Measurements from ENCODE around the gene TIMM10B. TPM values are rescaled to one million over a fixed set of nuclear protein-coding genes. Genes with fewer than 3 reads are reported as not detected.
A peak's percentile ranks its signal among the peaks of the same experiment; 100 is the strongest.
"Not testable (repeated sequence)": the region's sequence is repeated elsewhere in the genome, so short reads cannot be mapped to it uniquely, and the experiment has no call there.

TIMM10B gene
- polyA plus RNA-seq, 10 donors: 16.0 to 22.0 (median 18.3) TPM

GRCh38 chr11:6502382-6502781 is 21.1 kb downstream of the TIMM10B start:
- DNase-seq: no peak

DNA sequence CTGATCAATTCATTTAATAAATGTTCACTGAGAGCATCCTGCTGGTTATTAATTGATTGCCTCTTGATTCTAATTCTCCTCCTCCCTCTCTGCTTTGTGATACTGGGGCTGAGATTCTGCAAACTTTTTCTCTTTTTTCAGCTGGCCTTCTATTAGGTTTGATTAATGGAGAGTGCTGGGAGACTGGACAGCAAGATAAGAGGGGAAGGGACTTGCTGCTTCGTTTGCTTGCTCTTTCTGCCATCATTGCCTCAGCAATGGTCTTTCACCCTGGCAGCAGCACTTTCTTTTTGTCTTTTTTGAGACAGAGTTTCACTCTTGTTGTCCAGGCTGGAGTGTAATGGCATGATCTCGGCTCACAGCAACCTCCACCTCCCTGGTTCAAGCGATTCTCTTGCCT is 22.9 kb downstream of the TIMM10B start:
- no peak for DNase-seq

GRCh38 chr11:6505577-6506240 is 24.4 kb downstream of the TIMM10B start:
- peak; percentile 12 to 39 (median 35) for DNase-seq

DNA sequence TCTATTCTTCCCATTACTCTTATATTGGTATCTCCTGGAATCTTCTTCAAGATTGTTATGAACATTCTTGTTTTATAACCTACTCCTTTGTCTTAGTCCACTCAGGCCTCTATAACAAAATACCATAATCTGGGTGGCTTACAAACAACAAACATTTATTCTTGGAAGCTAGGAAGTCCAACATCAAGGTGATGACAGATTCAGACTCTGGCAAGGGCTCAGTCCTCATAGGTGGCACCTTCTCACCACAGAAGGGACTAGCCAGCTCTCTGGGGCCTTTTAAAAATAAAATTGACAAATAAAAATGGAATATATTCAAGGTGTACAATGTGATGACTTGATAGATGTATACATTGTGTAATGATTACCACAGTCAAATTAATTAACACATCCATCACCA is 35.6 kb downstream of the TIMM10B start:
- no peak for DNase-seq

DNA sequence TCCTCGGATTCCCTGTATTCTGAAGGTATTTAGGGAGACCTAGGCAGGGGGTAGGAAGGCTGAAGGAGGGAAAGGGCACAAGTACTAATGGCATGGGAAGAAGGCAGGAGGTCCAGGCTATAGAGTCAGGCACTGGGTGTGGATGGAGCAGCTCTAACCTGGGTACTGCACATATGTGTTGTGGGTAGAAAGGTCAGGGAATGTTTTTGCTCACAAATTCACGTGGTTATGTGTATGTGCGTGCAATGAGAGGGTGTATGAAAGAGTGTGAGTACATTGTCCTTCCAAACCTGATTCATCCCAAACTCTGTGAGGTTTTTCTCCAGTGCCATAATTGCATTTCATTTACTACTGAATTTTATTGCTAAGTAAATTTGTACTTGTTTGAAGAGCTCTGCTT is 39.0 kb downstream of the TIMM10B start:
- no peak for DNase-seq

GRCh38 chr11:6521946-6522345 is 40.6 kb downstream of the TIMM10B start:
- not testable (repeated sequence) for DNase-seq

- DNase-seq: peak in 1 of 3 donors; percentile 35
Observed at GRCh38 chr11:6523253-6523652, 42.0 kb downstream of the TIMM10B start.

- no peak for DNase-seq
Observed at GRCh38 chr11:6526411-6527135, 45.3 kb downstream of the TIMM10B start.

DNA sequence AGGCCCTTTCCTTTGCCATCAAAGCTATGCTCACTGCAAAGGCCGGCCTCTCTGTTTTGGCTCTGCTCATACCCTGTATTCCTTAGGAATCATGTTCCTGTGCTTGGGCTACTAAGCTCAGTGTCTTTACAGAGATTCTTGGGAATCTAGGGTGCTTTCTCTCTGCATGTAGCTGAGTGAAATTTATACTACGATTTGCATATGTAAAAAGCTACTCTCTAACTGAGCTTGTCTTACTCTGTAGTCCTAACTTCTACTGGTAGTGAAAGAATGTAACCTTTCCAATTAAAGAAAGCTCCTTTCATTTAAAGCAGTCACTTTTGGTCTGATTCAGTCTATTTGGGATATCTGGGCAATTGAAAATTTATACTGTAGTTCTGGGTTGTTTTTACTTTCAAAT is 48.0 kb downstream of the TIMM10B start:
- no peak for DNase-seq

GRCh38 chr11:6530848-6531247 is 49.5 kb downstream of the TIMM10B start:
- DNase-seq: no peak

DNA sequence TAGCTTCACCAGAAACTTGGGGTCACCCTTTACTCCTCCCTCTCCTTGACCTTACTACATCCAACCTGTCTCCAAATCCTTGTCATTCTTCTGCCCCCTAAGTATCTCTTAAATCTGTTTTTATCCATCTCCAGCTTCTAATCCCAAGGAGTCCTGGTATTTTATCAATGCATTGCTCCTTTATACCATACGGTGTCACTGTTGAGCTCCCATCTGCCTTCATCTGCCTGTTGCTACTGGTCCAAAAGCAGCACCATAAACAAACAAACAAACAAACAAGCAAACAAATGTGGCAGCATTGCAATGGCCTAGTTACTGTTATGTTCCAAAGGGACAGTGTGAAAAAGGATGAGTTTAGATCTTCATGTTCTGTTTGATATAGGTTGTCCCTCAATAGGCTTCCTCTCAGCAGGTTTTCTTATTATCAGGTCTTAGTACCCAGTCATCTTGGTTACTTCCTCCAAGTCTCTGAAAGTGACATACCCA is 50.0 kb downstream of the TIMM10B start:
- DNase-seq: peak; percentile 42 to 82 (median 54)

Other genes with a start within 250 kb of the TIMM10B start
- gene FHIP1B, start 246.9 kb upstream of the TIMM10B start, polyA plus RNA-seq (ENCODE audit: insufficient read length in 10 of 10): 10 to 100 TPM; 18.5 to 39.1 (median 23.5) TPM
- gene CNGA4, start 242.4 kb upstream of the TIMM10B start, polyA plus RNA-seq (ENCODE audit: insufficient read length in 10 of 10): under 1 TPM in 5 of 10 donors, not detected in 5; 0.11 to 0.33 (median 0.17) TPM
- gene CCKBR, start 221.7 kb upstream of the TIMM10B start, polyA plus RNA-seq (ENCODE audit: insufficient read length in 10 of 10): under 1 TPM in 1 of 10 donors, not detected in 9; 0.22 TPM
- 10 to 100 TPM; 15.6 to 42.7 (median 27.7) TPM for gene CAVIN3, start 161.0 kb upstream of the TIMM10B start, polyA plus RNA-seq (ENCODE audit: insufficient read length in 10 of 10)
- gene SMPD1, start 91.0 kb upstream of the TIMM10B start, polyA plus RNA-seq (ENCODE audit: insufficient read length in 10 of 10): 10 to 100 TPM; 21.8 to 26.7 (median 24.5) TPM
- gene APBB1, start 62.4 kb upstream of the TIMM10B start, polyA plus RNA-seq (ENCODE audit: insufficient read length in 10 of 10): 10 to 100 TPM; 27.2 to 31.7 (median 28.4) TPM
- 1 to 10 TPM in 8 of 10 donors, under 1 TPM in 2; 0.87 to 5.4 (median 1.9) TPM for gene HPX, start 40.5 kb upstream of the TIMM10B start, polyA plus RNA-seq (ENCODE audit: insufficient read length in 10 of 10)
- 10 to 100 TPM; 11.9 to 21.2 (median 14.1) TPM for gene TRIM3, start 7.6 kb upstream of the TIMM10B start, polyA plus RNA-seq (ENCODE audit: insufficient read length in 10 of 10)
- gene ARFIP2, start 170 bp upstream of the TIMM10B start, polyA plus RNA-seq (ENCODE audit: insufficient read length in 10 of 10): 10 to 100 TPM; 29.4 to 42.6 (median 32.8) TPM
- gene DNHD1, start 15.8 kb downstream of the TIMM10B start, polyA plus RNA-seq (ENCODE audit: insufficient read length in 10 of 10): 10 to 100 TPM in 3 of 10 donors, 1 to 10 TPM in 7; 3.9 to 13.5 (median 5.8) TPM
- 10 to 100 TPM; 16.4 to 22.6 (median 18.6) TPM for gene RRP8, start 122.1 kb downstream of the TIMM10B start, polyA plus RNA-seq (ENCODE audit: insufficient read length in 10 of 10)
- 100 to 1,000 TPM; 135 to 163 (median 147) TPM for gene ILK, start 122.3 kb downstream of the TIMM10B start, polyA plus RNA-seq (ENCODE audit: insufficient read length in 10 of 10)
- 100 to 1,000 TPM in 6 of 10 donors, 10 to 100 TPM in 4; 96.4 to 127 (median 108) TPM for gene TAF10, start 130.7 kb downstream of the TIMM10B start, polyA plus RNA-seq (ENCODE audit: insufficient read length in 10 of 10)
- gene TPP1, start 137.9 kb downstream of the TIMM10B start, polyA plus RNA-seq (ENCODE audit: insufficient read length in 10 of 10): 10 to 100 TPM; 36.4 to 48.0 (median 40.9) TPM
- 10 to 100 TPM; 36.7 to 66.6 (median 43.7) TPM for gene DCHS1, start 174.3 kb downstream of the TIMM10B start, polyA plus RNA-seq (ENCODE audit: insufficient read length in 10 of 10)
- gene MRPL17, start 201.8 kb downstream of the TIMM10B start, polyA plus RNA-seq (ENCODE audit: insufficient read length in 10 of 10): 10 to 100 TPM; 54.3 to 79.9 (median 59.9) TPM

All from muscle of back (tissue), 11 donors.